GM10248 (cell line): ENCODE data around the gene PNPLA7.

Experiments used
- CTCF ChIA-PET: fragments of 300-600 bp; sonication (Branson Sonifier 250); formaldehyde crosslinking; extraction: SDS; loops from one replicate; lab custom pipeline; 2021; ENCODE audit warnings: antibody characterized with exemption; lab: Yijun Ruan, JAX
- POLR2A ChIA-PET: fragments of 350-650 bp; sonication (Branson Sonifier 250); formaldehyde crosslinking; extraction: SDS; loops from one replicate; lab custom pipeline; 2020; ENCODE audit warnings: antibody characterized with exemption; lab: Yijun Ruan, JAX
- DNase-seq: peaks from one replicate; pipeline ENCODE4 v3.0.0; 2012; ENCODE audit errors: extremely low spot score
- TF ChIP-seq, protein P1 (sequence below): IDR thresholded peaks from 2 replicates; pipeline ENCODE4 v1.5.1; 2012; ENCODE audit warnings: mild to moderate bottlenecking, low read depth; ENCODE audit errors: extremely low read depth, missing control alignments, control extremely low read depth

Gene PNPLA7

DNA sequence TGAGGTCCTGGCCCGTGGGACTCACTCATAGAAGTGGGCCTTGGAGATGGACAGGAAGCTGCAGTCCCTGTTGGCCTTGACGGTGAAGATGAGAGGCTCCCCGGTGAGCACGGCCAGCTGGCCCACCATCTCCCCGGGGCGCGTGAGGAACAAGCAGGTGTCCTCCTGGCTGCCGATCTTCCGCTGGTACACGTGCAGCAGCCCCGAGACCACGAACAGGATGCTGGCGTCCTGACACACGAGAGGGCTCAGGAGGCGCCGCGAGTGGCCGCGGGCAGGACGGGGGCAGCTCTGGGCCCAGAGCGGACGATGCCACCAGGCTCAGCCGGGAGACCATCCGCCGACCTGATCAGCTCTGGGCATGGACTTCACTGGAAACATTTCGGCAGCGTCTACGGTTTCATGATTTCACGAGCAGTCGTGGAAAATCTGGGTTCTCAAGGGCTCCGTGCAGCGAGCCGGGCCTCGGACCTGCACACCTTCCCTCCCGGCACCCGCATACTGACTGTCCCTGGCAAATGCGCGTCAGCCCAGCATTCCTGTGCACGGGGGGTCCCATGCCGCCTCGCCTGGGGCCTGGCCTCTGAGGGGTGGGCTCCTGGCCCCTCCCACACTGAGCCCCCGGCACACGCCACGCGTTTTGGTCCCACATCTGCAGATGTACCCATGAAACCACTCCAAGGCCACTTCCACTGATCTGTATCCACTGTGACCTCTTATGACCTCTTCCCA, 49.4 kb downstream of the PNPLA7 start:
- no peak for DNase-seq
- CTCF ChIA-PET = no interaction called here
- TF ChIP-seq, protein P1, sequence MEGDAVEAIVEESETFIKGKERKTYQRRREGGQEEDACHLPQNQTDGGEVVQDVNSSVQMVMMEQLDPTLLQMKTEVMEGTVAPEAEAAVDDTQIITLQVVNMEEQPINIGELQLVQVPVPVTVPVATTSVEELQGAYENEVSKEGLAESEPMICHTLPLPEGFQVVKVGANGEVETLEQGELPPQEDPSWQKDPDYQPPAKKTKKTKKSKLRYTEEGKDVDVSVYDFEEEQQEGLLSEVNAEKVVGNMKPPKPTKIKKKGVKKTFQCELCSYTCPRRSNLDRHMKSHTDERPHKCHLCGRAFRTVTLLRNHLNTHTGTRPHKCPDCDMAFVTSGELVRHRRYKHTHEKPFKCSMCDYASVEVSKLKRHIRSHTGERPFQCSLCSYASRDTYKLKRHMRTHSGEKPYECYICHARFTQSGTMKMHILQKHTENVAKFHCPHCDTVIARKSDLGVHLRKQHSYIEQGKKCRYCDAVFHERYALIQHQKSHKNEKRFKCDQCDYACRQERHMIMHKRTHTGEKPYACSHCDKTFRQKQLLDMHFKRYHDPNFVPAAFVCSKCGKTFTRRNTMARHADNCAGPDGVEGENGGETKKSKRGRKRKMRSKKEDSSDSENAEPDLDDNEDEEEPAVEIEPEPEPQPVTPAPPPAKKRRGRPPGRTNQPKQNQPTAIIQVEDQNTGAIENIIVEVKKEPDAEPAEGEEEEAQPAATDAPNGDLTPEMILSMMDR = no peak
- POLR2A ChIA-PET = no interaction called here

DNA sequence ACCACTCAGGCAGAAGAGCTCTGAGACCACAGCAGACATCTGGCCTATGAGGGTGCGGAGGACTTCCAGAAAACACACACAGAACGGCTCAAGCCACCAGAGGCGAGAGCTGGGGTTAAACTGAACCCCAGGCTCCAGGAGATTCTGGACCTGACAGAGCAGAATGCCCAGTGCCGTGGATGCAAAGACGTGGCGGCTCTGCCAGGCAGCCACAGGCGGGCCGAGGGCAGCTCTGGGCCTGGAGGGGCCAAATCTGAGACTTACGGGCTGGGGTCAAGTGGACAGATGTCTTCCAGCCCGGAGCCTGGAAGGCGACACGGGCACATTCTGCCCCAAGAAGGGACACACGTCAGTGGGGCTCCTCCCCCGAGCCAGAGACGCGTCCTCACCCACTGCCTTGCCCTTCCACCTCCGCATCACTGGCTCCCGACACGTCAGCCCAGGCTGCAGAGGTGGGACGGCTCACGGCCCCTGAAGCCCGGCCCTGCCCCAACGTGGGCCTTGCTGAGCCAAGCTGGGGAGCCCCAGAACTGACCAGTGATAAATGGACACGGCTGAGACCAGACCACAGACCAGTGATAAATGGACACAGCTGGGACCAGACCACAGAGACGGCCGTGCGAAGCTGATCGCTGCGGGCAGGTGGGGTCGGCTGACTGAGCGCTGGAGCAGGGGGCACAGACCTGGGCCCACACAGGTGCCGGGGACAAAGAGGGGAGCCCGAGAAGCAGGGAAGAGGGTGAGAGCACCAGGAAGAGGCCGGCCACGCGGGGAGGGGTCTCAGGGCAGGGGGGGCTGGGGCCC, 50.1 kb downstream of the PNPLA7 start:
- ChIA-PET CTCF (interaction anchor here (1.4 kb wide), 1 partner anchor 26 kb away, joined by 3 read pairs; no protein-coding TSS in a partner anchor), POLR2A (no interaction called here)
- DNase-seq = no peak
- TF ChIP-seq, protein P1 = no peak

DNA sequence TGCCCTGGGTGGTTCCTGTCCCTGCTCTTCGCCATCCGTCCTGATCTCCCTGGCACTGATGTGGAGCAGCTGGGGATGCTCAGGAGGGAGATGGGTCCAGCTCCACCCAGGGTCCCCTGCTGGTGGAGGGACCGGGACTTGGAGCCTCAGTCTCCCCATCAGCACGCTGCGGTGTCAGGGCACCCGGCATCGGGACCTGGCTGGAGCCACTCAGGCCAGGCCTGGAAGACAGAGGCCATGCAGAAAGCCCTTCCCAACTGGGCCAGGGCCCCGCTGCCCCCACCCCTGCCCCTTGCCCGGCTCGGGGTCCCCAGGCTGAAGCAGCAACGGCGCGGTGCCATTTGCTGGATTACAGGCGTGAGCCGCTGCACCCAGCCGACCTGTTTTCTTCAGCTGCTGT, 50.8 kb downstream of the PNPLA7 start:
- TF ChIP-seq, protein P1 = no peak
- POLR2A ChIA-PET = no interaction called here
- no peak for DNase-seq
- CTCF ChIA-PET = interaction anchor here (1.4 kb wide), 1 partner anchor 27 kb away, joined by 3 read pairs; no protein-coding TSS in a partner anchor

DNA sequence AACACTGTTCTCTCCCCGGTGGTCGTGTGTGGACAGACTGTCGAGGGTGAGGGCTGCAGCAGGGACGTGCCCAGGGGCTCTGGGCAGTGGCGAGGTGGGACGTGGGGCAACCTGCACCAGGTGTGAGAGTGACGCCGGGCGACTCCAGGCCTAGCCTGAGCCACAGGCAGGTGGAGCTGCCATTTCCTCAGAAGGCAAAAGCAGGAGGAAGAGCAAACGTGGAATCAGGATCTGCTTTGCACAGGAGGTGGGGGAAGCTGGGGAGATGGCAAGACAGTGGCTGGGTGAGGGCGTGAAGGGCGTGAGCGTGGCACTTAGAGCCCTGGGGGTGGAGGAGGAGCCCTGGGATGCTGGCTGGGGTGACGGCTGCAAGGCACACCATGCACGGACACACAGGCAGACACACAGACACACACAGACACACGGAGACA, 51.5 kb downstream of the PNPLA7 start:
- CTCF ChIA-PET = interaction anchor here (1.4 kb wide), 1 partner anchor 27 kb away, joined by 3 read pairs; no protein-coding TSS in a partner anchor
- DNase-seq = no peak
- POLR2A ChIA-PET = no interaction called here
- TF ChIP-seq, protein P1 = no peak

DNA sequence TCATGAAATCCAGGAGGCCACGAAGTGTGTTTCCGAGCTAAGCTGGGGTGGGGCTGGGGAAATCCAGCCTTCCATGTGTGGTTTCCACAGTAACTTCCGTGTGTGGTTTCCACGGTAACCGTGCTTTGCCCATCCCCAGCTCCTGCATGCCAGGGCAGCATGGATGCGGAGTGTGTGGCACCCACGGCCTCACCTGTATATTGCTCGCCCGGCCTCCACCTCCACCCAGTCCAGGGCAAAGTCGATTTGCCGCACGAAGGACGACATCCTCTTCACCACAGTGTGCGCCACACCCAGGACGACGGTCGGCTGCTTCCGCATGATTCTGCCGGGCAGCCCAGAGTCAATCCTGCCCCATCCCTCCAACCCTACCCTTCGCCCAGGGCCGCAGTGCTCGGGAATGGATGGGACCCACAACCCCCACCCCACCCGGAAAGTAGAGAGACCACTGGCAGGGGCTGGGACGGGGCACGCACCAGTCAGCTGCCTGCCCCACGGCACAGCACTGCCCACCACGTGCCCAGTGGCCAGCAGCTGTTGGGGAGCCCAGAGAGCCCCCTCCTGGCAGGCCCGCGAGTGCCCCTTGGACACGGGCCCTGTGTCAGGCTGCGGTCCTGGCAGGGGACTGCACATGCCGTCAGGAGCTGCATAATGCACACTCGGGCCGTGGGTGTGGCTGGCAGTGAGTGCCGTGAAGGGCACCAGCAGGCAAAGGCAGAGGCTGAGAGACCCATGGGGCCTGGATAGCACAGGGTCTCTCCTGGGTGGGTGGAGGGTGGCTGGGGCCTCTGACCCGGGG, 52.1 kb downstream of the PNPLA7 start:
- TF ChIP-seq, protein P1 = no peak
- ChIA-PET POLR2A (no interaction called here), CTCF (no interaction called here)
- no peak for DNase-seq
